Left renal cortex interstitium (tissue), 4 donors: ENCODE measurements around the gene YPEL1. TPM values are rescaled to one million over a fixed set of nuclear protein-coding genes. Genes with fewer than 3 reads are reported as not detected.
"Not testable (repeated sequence)": the region's sequence is repeated elsewhere in the genome, so short reads cannot be mapped to it uniquely, and the experiment has no call there.

Experiments
- DNase-seq, 4 donors: peaks; one replicate each; pipeline ENCODE4 v3.0.0-alpha.2; 2013; ENCODE audit warnings: low read depth in 4 of 4, low spot score in 2 of 4, missing footprints in 1 of 4
- polyA plus RNA-seq, 4 donors: library from polyadenylated mRNA; unstranded; fragments of 120-200 nt; gene quantifications; one replicate each; pipeline ENCODE4 v1.2.1, GENCODE V29; 2013; ENCODE audit not compliant: insufficient read length in 4 of 4

The YPEL1 gene
- polyA plus RNA-seq, 4 donors = 13.5 to 18.1 (median 15.6) TPM

DNA sequence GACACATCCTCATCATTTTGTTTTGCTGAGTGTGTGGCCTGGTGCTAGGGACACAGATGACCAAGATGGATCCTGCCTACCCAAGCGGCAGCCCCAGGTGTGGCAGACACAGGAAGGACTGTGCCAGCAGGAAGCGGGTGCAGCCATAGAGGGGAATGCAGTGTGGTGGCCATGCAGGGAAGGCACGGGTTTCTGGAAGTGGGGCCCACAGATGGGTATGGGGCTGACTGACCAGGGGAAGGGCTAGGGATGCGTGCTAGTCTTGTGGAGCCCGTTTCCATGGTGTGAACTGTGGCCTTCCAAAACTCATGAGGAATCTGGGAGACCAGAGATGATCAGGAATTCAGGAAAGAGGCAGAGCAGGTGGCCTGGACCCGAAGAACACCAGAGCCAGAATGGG is 33.5 kb downstream of the YPEL1 start:
- DNase-seq = no peak

DNA sequence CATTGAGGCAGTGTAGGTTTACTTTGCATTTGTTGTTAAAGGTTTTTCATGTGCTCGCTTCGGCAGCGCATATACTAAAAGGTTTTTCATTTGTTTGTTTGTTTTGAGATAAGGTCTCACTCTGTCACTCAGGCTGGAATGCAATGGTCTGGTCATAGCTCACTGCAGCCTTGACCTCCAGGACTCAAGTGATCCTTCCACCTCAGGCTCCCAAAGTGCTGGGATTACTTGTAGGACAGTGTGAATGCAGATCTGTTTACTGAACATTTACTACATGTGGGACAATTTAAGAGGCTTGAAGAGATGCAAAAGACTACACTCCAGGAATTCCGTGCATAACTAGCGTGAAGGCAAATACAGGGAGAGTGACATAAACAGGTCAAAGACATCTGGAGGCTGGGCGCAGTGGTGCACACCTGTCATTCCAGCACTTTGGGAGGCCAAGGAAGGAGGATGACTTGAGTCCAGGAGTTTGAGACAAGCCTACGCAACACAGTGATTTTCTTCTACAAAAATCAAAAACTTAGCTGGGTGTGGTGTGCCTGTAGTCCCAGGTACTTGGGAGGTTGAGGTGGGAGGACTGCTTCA is 34.1 kb downstream of the YPEL1 start:
- no peak for DNase-seq

DNA sequence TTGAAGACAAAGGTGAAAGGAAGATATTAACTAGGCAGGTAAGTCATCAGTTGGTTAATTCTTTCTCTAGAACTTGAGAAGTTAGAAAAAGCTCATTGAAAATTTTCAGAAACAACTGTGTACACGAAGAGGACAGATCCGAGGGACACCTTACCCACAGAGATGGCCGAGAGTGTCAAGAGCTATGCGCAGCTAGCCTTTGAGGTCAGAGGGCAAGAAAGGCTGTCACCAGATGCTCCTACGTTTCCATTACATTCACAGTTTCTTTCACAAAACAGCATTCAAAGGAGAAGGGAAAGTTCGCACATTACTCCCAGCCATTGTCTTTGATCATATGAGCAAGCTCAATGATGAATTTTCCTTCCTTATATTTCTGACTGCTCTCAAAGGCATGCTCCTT is 34.8 kb downstream of the YPEL1 start:
- DNase-seq = no peak

DNA sequence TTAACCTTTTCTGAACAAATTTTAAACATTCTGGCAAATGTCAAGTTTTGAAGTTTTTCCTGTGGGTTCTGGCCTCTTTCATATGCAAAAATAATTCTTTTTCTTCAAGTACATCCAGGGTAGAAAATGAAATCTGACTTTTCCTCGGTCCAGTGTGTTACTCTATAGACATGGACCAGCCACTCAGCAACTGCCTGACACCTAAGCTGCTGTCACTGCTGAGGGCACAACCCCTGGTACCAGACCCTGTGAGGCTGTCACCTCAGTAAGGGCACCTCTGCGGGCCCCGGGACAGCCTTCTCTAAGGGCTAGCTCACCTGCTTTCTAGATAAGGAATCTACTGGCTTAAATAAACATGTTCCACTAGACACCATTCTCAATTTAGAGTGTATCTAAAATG is 36.0 kb downstream of the YPEL1 start:
- no peak for DNase-seq

DNA sequence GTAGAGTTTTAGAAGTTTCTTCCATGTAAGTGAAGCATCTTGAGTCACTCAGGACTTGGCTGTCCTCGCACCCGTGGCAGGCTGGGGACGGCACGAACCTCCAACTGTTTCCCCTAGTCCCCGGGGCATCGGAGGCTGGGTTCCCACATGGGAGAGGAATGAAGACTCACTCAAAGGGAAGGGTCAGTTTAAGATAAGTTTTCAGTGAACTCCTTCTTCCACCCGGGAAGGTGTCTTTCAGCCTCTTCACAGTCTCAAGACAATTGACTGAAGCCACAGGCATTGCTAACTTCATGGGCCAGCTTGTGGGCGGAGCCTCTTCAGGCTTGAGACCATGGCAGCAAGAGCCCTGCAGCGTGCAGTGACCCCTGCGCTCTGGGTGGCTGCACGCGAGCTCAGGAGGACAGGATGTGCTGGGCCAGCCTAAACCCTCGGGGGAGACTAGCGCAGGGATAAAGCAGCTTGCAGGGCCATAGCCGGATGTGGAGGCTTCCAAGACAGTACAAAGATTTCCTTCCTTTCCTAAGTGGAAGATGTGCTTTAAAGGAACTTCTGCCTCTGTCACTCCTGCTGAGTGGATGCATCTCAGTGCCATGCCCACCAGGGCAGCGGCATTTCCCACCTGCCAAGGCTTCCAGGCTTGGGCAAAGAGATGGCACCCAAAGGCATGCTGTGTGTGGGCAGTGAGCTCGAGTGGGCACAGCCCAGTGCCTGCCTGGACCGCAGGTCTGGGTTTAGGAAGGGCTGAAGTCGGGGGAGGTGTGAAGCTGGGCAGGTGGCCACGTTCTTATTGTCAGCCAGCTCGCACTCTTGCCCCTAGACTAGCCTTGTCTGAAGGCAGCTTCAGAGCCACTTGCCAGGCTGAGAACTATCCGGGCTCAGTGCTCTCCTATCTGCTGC is 36.9 kb downstream of the YPEL1 start:
- DNase-seq = peak in 1 of 4 donors; percentile 46

DNA sequence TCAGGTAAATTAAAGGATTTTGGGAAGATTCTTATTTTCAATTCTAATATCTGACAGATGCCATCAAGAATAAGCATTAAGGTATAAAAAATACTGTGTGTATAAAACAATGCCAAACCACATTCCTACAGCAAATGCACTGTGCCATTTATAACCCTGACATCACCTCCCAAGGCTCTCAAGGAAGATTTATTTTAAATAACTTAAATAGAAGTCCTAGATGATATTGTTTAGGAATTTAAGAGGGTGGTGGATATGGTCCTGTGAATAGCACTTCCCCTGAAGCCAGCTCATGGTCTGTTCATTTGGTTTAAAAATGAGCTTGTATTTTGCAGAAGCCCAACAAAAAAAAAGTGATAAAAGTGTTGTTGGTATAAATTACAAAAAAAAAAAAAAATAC is 37.7 kb downstream of the YPEL1 start:
- no peak for DNase-seq

DNA sequence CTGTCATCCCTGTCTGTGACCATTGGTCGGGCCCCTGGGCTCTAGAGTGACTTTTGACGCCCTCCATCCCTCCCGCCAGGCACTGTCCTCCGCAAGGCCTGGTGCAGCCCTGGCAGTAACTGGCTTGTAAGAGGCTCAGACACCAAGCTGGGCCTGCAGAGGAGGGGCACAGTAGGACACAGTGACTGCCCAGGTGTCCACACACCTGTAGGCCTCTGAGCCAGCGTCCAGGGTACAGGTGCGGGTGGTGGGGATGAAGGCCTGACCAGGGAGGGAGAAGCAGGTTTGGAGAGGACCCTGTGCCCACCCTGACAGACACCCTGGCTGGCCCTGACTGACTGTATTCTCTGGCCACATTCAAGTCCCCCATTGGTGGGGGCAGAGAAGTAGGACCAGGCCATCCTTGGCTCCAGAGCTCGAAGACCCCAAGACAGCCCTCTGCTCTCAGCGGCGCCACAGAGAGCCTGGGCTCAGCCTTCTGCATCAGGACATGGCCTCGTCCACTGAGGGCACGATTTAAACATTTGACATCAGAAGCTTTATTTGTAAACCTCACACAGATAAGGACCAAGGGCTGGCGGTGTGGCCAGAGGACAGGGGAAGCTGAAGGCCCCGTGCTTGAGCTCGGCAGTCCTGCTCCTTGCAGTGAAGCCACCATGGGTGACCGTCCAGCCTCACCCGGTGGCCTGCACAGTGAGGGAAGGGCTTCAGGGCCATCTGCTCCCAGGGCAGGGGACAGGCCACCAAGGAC is 38.4 kb downstream of the YPEL1 start:
- DNase-seq = no peak

DNA sequence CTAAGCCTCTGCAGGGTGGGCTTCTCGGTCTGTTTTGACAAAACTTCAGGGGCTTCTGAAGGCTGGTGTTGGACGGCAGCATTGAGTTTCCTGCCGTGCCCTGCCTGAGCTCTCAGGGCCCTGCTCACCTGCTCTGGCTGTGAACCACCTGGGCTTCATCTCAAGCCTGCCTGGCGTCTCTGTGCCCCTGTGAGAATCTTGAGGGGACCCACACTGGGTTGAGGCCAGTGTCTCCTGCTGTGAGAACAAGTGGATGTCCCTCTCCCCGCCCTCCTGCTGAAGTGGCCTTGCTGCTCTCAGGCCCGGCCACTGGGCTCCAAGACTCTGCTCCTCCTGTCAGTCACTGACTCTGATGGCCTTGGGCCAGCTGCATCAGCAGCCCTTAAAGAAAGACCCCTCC is 39.5 kb downstream of the YPEL1 start:
- DNase-seq = no peak

DNA sequence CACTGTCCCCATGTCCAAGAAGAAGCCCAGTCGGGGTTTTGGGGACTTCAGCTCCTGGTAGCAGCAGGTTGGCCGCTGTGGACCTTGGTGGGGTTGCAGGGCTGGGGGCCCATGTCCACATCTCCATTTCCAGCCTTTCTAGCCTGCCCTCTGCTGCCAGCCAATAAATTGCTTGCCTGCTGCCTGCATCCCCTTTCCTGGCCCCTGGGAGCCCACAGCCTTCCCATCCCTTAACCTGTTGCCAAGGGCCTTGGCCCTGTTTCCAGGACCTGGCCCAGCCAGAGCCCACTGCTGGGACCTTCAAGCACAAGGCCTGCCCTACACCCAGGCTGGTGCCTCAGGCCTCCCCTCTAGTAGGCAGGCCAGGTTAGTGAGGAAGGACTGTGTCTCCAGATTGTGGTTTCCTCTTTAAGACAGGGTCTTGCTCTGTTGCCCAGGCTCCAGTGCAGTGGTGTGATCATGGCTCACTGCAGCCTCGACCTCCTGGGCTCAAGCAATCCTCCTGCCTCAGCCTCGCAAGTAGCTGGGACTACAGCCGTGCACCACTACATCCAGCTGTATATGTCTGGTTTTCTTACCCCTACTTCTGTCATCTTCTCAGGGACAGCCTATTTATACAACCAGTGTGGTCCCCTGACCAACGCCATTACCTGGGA is 40.0 kb downstream of the YPEL1 start:
- no peak for DNase-seq

DNA sequence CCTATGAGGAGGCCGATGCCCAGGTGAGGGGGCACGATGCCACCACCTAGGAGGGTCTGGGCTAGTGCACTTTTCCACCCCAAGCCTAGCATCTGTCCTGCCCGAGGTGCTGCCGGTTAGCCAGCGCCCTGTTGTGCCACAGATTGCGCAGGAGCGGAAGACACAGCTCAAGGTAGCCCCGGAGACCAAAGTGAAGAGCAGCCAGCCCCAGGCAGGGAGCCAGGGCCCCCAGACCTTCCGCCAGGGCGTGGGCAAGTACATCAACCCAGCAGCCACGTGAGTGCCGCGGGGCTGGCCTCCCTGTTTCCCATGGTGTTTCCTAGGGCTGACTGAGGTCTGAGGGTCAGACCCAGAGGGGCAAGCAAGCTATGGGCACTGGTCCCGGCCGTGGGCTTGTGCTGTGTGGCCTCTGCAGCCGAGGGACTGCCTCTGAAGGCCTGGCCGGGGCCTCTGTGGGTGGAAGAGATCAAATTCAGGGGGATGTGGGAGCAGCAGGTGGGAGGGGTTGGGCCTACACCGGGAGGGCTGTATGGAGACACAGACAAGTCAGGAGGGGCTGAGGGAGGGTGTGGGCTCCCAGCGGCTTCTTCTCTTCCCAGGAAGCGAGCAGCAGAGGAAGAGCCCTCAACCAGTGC is 40.7 kb downstream of the YPEL1 start:
- no peak for DNase-seq

DNA sequence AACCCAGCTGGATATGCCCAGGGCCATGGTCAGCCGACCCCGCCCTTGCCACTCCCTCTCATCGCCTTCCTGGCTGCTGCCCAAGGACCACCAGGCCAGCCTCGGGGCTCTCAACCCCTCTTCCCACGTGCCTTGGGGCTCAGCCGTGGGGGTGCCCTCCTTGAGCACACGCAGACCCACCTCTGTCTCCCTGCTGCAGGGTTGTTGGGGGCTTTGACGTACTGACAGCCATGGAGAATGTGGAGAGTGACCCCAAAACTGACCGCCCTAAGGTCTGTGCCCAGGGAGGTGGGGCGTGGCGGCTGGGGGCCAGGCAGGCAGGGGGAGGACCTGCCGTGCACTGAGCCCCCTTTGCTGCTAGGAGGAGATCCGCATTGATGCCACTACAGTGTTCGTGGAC is 41.2 kb downstream of the YPEL1 start:
- DNase-seq = no peak

DNA sequence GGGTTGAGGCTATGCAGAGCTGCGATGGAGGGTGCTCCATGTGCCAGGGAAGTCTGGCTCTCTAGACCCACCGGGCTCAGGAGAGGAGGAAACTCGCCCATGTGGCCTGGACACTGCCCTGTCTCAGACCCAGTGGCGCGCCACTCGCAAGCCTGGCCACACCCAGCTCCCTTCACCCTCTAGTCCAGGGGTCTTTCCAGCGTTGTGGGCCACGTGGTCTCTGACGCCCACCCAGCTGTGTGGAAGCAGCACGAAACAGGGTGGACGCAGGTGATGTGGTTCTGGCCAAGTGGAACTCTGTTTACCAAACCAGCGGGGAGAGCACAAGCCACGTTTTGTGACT is 41.6 kb downstream of the YPEL1 start:
- DNase-seq = no peak

DNA sequence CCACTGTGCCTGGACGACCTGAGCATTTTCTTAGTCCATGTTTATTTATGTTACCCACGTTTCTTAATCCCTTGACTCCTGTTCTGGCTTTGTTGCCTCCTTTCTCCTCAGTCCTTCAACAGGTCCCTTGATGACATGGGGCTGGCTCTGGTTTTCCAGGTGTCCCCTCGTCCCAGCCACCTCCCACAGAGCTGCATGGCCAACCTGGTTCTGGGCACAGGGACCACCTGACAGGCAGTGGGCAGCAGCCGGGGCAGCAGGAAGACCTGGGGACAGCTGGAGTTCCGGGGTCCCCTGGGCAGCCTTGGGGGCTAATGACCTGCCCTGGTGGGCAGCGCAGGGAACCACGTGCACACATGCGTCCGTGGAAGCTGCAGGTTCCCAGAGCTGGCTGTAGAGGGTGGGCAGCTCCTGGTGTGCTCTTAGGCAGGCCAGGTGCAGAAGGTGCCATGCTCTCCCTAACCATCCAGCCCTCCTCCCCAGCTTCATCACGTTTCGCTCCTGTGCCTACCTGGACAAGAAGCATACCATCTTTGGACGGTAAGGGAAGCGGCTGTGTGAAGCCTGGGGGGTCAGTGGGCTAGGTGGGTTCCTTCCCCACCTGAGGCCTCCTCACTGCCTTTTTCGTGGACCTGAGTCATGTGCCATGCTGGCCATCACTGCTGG is 42.1 kb downstream of the YPEL1 start:
- DNase-seq = no peak

DNA sequence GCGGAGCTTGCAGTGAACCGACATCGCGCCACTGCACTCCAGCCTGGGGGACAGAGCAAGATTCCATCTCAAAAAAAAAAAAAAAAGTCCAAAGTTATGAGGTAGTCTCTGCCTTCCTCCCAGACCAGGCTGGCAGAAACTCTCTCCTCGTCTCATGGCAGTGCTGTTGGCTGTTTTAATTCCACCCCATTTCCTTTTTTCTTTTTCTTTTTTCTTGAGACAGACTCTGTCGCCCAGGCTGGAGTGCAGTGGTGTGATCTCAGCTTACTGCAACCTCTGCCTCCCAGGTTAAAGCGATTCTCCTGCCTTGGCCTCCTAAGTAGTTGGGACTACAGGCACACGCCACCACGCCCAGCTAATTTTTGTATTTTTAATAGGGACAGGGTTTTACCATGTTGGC is 42.7 kb downstream of the YPEL1 start:
- DNase-seq = not testable (repeated sequence)

DNA sequence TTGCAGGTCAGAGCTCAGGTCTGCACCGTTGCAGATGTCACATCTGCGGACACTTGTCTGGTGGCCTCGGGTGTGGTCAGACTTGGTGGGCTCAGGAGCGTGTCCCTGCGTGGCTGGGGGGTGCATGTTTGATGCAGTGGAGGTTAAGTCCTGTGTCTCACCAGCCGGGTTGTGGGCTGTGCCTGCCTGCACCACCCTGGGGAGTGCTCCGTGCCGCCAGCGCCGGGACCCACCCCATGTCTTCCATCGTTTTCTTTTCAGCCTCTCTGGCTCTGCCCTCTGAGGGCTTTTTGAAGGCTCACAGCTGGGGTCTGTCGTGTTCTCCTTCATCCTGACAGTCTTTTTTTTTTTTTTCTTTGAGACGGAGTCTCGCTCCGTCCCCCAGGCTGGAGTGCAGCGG is 43.8 kb downstream of the YPEL1 start:
- no peak for DNase-seq

DNA sequence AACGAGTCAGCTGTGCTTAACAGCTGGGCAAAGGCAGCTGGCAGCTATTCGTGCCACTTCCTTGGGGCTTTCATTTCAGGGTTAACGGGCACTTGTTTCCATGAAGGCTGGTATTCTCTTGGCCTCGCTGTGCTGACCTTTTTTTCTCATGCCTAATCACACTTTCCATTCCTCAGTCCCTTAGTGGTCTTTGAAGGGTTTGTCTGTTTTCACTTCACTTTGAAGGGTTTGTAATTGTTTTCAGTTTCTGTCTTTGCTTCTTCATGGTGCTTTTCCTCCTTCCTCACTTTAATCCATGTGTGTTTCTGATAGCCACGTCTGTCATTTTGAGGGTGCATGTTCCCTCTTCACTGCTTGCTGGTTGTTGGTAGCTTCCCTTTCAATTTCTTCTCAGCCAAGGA is 45.2 kb downstream of the YPEL1 start:
- no peak for DNase-seq

DNA sequence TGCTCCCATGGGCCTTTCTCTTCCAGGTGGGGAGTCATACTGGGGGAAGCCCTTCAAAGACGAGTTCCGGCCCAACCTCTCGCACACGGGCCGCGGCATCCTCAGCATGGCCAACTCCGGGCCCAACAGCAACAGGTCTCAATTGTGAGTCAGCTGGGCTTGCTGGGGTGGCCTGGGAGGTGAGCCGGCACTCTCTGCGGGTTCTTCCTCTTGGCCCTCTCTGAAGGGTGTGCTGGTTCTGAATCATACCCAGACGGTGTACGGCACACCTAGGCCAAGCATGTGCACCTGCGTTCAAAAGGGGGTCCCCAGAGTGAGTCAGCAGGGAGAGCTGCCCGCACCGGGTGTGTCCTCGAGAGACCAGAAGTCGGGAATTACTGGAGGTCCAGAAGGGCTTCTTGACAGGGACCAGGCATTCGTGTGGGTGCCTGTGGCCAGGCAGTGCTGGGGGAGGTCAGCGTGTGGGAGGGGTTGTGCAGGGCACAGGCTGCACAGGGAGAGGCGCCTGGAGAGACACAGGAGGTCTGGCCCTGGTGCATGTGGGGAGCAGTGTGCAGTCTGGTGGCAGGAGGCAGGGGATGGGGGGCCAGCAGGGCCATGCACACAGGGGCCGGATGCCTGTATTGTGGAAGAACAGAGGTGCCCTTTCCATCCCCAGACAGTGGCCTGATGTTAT is 46.8 kb downstream of the YPEL1 start:
- DNase-seq = no peak

DNA sequence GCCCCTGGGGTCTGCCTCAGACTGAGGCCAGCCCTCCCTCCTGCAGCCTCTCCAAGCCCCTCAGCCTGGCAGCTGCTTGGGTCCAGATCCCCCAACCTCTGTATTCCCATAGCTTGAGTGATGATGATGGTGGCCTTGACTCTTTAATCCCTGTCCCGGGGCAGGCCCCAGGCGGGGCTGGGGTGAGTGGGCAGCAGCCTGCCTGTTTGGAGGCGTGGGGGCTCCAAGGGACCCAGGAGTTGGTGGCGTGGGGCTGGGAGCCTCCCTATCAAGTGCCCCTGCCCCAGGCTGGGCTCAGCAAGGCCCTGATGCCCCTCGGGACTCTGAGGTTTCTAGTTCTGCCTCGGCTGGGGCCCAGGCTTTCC is 47.3 kb downstream of the YPEL1 start:
- DNase-seq = no peak

DNA sequence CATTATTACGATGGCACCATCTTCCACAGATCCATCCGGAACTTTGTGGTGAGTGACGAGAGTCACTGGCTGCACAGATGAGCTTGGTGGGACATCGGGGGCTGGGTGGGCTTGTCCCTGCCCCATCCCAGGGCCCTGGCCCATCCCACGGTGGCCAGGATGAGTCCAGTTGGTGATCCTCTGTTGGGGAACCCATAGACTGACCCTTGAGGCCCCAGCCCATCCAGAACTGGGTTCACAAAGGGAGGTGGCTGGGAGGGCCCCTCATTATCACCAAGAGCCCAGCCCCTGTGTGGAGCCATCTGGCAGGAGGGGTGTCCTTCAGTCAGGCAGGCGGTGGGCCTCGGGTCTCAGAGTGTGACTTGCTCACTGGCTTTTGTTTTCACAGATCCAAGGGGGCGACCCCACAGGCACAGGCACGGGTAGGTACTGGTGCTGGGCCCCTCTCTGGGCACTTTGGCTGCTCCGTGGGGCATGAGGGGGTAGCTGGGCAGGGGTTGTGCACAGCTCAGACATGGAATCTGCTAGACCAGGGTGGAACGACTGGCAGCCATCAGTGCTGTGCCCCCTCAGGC is 47.8 kb downstream of the YPEL1 start:
- no peak for DNase-seq
